ENCODE measurements around the gene AFF2. TPM values are rescaled to one million over a fixed set of nuclear protein-coding genes. Genes with fewer than 3 reads are reported as not detected.

Gene AFF2
- total RNA-seq, 3 donors from 2014 or later, result 4.6 to 41.0 (median 5.7) TPM

DNA sequence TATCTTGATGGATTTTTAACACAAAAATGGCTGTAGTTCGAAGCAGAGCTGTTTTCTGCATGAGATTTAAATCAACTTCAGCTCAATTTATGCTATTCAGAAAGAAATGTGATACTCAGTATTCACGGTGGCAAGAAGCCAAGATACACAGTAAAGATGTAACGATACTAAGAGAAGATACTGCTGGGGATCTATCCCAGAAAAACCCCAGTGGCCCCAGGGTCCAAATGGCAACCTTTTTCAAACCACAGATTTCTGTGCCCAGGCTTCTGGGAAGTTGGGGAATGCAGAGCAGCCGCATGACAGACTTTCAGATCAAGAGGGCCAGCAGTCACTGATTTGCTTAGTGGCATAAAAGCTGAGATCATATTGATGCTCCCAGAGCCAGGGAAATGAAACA lies 353.9 kb downstream of the AFF2 start:
- no peaks in the 10 kb centered on the region for H3K9me3 ChIP-seq
- TF ChIP-seq POLR2AphosphoS5 (IDR thresholded peaks at IDR 0.05) (no peak), POLR2A (IDR thresholded peaks at IDR 0.05) (no peak)
- TF ChIP-seq, protein P1, sequence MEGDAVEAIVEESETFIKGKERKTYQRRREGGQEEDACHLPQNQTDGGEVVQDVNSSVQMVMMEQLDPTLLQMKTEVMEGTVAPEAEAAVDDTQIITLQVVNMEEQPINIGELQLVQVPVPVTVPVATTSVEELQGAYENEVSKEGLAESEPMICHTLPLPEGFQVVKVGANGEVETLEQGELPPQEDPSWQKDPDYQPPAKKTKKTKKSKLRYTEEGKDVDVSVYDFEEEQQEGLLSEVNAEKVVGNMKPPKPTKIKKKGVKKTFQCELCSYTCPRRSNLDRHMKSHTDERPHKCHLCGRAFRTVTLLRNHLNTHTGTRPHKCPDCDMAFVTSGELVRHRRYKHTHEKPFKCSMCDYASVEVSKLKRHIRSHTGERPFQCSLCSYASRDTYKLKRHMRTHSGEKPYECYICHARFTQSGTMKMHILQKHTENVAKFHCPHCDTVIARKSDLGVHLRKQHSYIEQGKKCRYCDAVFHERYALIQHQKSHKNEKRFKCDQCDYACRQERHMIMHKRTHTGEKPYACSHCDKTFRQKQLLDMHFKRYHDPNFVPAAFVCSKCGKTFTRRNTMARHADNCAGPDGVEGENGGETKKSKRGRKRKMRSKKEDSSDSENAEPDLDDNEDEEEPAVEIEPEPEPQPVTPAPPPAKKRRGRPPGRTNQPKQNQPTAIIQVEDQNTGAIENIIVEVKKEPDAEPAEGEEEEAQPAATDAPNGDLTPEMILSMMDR (IDR thresholded peaks at IDR 0.05), result no peak
- H3K27me3 ChIP-seq, result no peaks in the 10 kb centered on the region
- no peak for DNase-seq (ENCODE audit: low spot score in 2 of 2)
- no peaks in the 10 kb centered on the region for H3K4me1 ChIP-seq
- H3K4me3 ChIP-seq, result no peak overlapping the region
- H3K27ac ChIP-seq, result no peak overlapping the region
- H3K36me3 ChIP-seq, result no peaks in the 10 kb centered on the region
- intact Hi-C loops (cut with DNase I; ENCODE audit: low total_unique reads), result no loop called here

DNA sequence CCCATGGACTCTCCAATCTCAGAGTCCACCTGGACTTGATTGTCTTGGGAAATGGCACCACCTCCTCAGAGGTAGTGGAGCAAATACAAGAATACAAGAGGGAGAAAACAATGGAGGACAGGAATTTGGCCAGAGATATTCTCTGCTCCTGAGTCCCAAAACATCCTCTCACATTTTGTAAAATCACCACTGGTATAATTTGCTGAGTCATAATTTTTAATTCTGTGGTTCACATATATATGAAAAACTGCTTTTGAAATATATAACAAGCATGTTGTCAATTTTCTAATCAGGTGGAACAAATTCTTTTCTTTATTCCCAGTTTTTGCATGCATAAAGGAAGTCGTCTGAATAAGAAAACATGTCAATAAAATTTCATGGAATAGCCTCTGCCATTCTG lies 356.1 kb downstream of the AFF2 start:
- H3K27me3 ChIP-seq, result no peaks in the 10 kb centered on the region
- TF ChIP-seq, protein P1 (IDR thresholded peaks at IDR 0.05), result no peak
- TF ChIP-seq POLR2AphosphoS5 (IDR thresholded peaks at IDR 0.05) (no peak), POLR2A (IDR thresholded peaks at IDR 0.05) (no peak)
- intact Hi-C loops (cut with DNase I; ENCODE audit: low total_unique reads), result no loop called here
- DNase-seq (ENCODE audit: low spot score in 2 of 2), result no peak
- H3K36me3 ChIP-seq, result no peaks in the 10 kb centered on the region
- no peaks in the 10 kb centered on the region for H3K9me3 ChIP-seq
- H3K4me3 ChIP-seq, result no peak overlapping the region
- H3K4me1 ChIP-seq, result no peaks in the 10 kb centered on the region
- no peak overlapping the region for H3K27ac ChIP-seq

- no peaks in the 10 kb centered on the region for H3K4me1 ChIP-seq
- H3K36me3 ChIP-seq, result no peaks in the 10 kb centered on the region
- H3K27ac ChIP-seq, result no peak overlapping the region
- TF ChIP-seq, protein P1 (IDR thresholded peaks at IDR 0.05), result no peak
- TF ChIP-seq POLR2AphosphoS5 (IDR thresholded peaks at IDR 0.05) (no peak), POLR2A (IDR thresholded peaks at IDR 0.05) (no peak)
- H3K27me3 ChIP-seq, result peaks cover 0 to 19% of the 10 kb centered on the region in 2 donors
- intact Hi-C loops (cut with DNase I; ENCODE audit: low total_unique reads), result no loop called here
- no peaks in the 10 kb centered on the region for H3K9me3 ChIP-seq
- no peak for DNase-seq (ENCODE audit: low spot score in 2 of 2)
- no peak overlapping the region for H3K4me3 ChIP-seq
Observed at GRCh38 chrX:148865277-148866210, 365.1 kb downstream of the AFF2 start.

DNA sequence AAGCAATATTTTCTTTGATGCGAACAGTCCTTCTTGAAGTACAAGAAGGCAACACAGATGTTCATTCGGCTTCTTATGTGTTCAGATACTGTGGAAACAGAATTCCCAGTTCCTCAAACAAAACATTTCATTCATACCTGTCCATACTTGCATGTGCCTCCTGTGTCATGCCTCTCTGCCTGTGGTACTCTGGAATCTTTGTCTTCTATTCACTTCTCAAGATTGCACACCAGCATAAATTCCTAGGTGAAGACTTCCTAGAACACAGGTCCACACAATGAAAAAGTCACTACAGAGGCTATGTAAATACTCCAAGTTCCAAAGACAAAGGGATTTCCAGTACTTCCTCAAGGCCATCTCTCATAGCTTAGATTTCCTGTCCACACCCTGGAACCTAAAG lies 367.2 kb downstream of the AFF2 start:
- no peak overlapping the region for H3K4me3 ChIP-seq
- H3K9me3 ChIP-seq, result no peaks in the 10 kb centered on the region
- TF ChIP-seq POLR2AphosphoS5 (IDR thresholded peaks at IDR 0.05), result no peak
- TF ChIP-seq, protein P1 (IDR thresholded peaks at IDR 0.05), result no peak
- TF ChIP-seq POLR2A (IDR thresholded peaks at IDR 0.05), result no peak
- H3K4me1 ChIP-seq, result no peaks in the 10 kb centered on the region
- intact Hi-C loops (cut with DNase I; ENCODE audit: low total_unique reads), result no loop called here
- peaks cover 0 to 14% of the 10 kb centered on the region in 2 donors for H3K27me3 ChIP-seq
- H3K36me3 ChIP-seq, result no peaks in the 10 kb centered on the region
- no peak for DNase-seq (ENCODE audit: low spot score in 2 of 2)
- no peak overlapping the region for H3K27ac ChIP-seq

GRCh38 chrX:148871422-148872160 lies 371.2 kb downstream of the AFF2 start:
- H3K9me3 ChIP-seq, result no peaks in the 10 kb centered on the region
- H3K27ac ChIP-seq, result no peak overlapping the region
- no peak overlapping the region for H3K4me3 ChIP-seq
- no peaks in the 10 kb centered on the region for H3K4me1 ChIP-seq
- H3K36me3 ChIP-seq, result no peaks in the 10 kb centered on the region
- intact Hi-C loops (cut with DNase I; ENCODE audit: low total_unique reads), result no loop called here
- H3K27me3 ChIP-seq, result peaks cover 0 to 6% of the 10 kb centered on the region in 2 donors
- TF ChIP-seq POLR2AphosphoS5 (IDR thresholded peaks at IDR 0.05), result no peak
- no peak for TF ChIP-seq POLR2A (IDR thresholded peaks at IDR 0.05)
- TF ChIP-seq, protein P1 (IDR thresholded peaks at IDR 0.05), result no peak
- peak in 1 of 2 donors; percentile 46 for DNase-seq (ENCODE audit: low spot score in 2 of 2)
